Transverse colon (tissue), 4 donors: Measurements from ENCODE around the gene MUC6. TPM values are rescaled to one million over a fixed set of nuclear protein-coding genes. Genes with fewer than 3 reads are reported as not detected.

Source experiments
- DNase-seq: peaks from one replicate; pipeline ENCODE4 v3.0.0-alpha.2; 2019
- H3K27ac ChIP-seq, 4 donors: fragments of 200-600 bp; sonication (generic); 2 replicates each; pipeline ENCODE4 v1.5.1; 2016 to 2018; ENCODE audit warnings: inconsistent platforms in 4 of 4
- H3K27me3 ChIP-seq: fragments of 200-600 bp; sonication (generic); 2 replicates; pipeline ENCODE4 v1.5.1; 2017; ENCODE audit warnings: inconsistent platforms
- H3K36me3 ChIP-seq, 4 donors: fragments of 200-600 bp; sonication (generic); 2 replicates each; pipeline ENCODE4 v1.5.1; 2017 to 2019; ENCODE audit warnings: inconsistent platforms in 4 of 4
- H3K4me1 ChIP-seq, 4 donors: fragments of 200-600 bp; sonication (generic); 2 replicates each; pipeline ENCODE4 v1.5.1; 2017 to 2020; ENCODE audit warnings: inconsistent platforms in 4 of 4
- H3K4me3 ChIP-seq, 4 donors: fragments of 200-600 bp; sonication (generic); 1 replicate in 1 of 4; 2 replicates in 3 of 4; pipeline versions ENCODE4 v1.5.1 to v1.6.1; 2017 to 2019; ENCODE audit warnings: inconsistent platforms in 4 of 4
- H3K9me3 ChIP-seq, 2 donors: fragments of 200-600 bp; sonication (generic); 2 replicates each; pipeline ENCODE4 v1.5.1; 2017 to 2019; ENCODE audit warnings: inconsistent platforms in 2 of 2
- EP300 ChIP-seq: sonication (generic); formaldehyde crosslinking; IDR thresholded peaks from one replicate; pipeline ENCODE4 v1.6.1; 2017; ENCODE audit warnings: antibody characterized with exemption, low read depth
- POLR2A ChIP-seq: fragments of 450-650 bp; IDR thresholded peaks from one replicate; pipeline ENCODE4 v1.6.1; 2016; ENCODE audit warnings: antibody characterized with exemption, mild to moderate bottlenecking, moderate library complexity
- POLR2AphosphoS5 ChIP-seq, 3 donors: sonication (generic); formaldehyde crosslinking; IDR thresholded peaks; one replicate each; pipeline ENCODE4 v1.6.1; 2016; ENCODE audit warnings: antibody characterized with exemption in 3 of 3
- WGBS, 2 donors: methylation state at CpG; one replicate each; pipeline ENCODE4 v1.1.5; 2018; ENCODE audit warnings: low coverage in 1 of 2; 5-methylcytosine and 5-hydroxymethylcytosine counted together
- in situ Hi-C, 4 donors: fragments of 200-750 bp; cut with MboI; loops; one replicate each; pipeline versions ENCODE4 v1.15.0 to v1.15.1; 2017; ENCODE audit warnings: low sequenced_read_pairs in 3 of 4, low pct_ligation_motif_present in 1 of 4, low pct_unique_long_range_greater_than_20kb in 1 of 4
- intact Hi-C: fragments of 100-400 bp; cut with DNase I; formaldehyde crosslinking; loops from one replicate; pipeline ENCODE4 v1.15.1; 2023; ENCODE audit warnings: low total_unique reads
- total RNA-seq, 4 donors: library from RNA; depleted of rRNA; stranded (reverse); fragments of >200 nt; gene quantifications; one replicate each; pipeline ENCODE4 v1.1.0, GENCODE V29; 2016
- TF ChIP-seq, protein P1 (sequence below), 5 experiments: fragments of 200-600 bp in 3 of 5; fragments of 450-650 bp in 2 of 5; sonication (generic) in 3 of 5; IDR thresholded peaks; 1 replicate in 2 of 5; 2 replicates in 3 of 5; pipeline ENCODE4 v1.5.1; 2016 to 2017; ENCODE audit warnings: antibody characterized with exemption in 5 of 5, inconsistent platforms in 3 of 5, mild to moderate bottlenecking in 2 of 5, moderate library complexity in 1 of 5

MUC6 gene
- total RNA-seq, 4 donors from 2014 or later, result not detected

DNA sequence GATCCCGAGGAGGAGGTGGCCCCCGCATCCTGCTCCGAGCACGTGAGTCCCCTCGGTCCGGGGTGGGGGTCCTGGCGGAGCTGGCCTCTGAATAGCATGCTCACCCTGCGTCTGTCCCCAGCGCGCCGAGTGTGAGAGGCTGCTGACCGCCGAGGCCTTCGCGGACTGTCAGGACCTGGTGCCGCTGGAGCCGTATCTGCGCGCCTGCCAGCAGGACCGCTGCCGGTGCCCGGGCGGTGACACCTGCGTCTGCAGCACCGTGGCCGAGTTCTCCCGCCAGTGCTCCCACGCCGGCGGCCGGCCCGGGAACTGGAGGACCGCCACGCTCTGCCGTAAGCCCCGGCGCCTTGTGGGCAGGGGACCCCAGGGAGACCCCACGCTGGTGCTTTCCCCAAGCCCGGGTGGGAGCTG, 41.7 kb upstream of the MUC6 start:
- DNase-seq, result no peak
- H3K36me3 ChIP-seq, result no peaks in the 10 kb centered on the region
- intact Hi-C loops, result no loop called here
- in situ Hi-C loops, result no loop called here
- H3K4me3 ChIP-seq, result peak overlapping the region in 3 of 4 donors; percentile 8 to 32 (median 29)
- TF ChIP-seq, protein P1, sequence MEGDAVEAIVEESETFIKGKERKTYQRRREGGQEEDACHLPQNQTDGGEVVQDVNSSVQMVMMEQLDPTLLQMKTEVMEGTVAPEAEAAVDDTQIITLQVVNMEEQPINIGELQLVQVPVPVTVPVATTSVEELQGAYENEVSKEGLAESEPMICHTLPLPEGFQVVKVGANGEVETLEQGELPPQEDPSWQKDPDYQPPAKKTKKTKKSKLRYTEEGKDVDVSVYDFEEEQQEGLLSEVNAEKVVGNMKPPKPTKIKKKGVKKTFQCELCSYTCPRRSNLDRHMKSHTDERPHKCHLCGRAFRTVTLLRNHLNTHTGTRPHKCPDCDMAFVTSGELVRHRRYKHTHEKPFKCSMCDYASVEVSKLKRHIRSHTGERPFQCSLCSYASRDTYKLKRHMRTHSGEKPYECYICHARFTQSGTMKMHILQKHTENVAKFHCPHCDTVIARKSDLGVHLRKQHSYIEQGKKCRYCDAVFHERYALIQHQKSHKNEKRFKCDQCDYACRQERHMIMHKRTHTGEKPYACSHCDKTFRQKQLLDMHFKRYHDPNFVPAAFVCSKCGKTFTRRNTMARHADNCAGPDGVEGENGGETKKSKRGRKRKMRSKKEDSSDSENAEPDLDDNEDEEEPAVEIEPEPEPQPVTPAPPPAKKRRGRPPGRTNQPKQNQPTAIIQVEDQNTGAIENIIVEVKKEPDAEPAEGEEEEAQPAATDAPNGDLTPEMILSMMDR (IDR thresholded peaks at IDR 0.05), result no peak
- no peak for TF ChIP-seq POLR2A
- TF ChIP-seq EP300, result no peak
- peak in 1 of 3 donors; percentile 29 for TF ChIP-seq POLR2AphosphoS5 (IDR thresholded peaks at IDR 0.05)
- peak overlapping the region in 2 of 4 donors; percentile 3 to 44 for H3K27ac ChIP-seq
- WGBS, 2 donors, result 88% methylated on average over 20 of the region's 39 CpGs; no CpG with 5 or more reads in 1 of the 2 donors
- H3K4me1 ChIP-seq, result peaks cover 5 to 13% (median 13%) of the 10 kb centered on the region in 4 donors
- no peaks in the 10 kb centered on the region for H3K9me3 ChIP-seq
- H3K27me3 ChIP-seq, result peaks cover 8% of the 10 kb centered on the region

DNA sequence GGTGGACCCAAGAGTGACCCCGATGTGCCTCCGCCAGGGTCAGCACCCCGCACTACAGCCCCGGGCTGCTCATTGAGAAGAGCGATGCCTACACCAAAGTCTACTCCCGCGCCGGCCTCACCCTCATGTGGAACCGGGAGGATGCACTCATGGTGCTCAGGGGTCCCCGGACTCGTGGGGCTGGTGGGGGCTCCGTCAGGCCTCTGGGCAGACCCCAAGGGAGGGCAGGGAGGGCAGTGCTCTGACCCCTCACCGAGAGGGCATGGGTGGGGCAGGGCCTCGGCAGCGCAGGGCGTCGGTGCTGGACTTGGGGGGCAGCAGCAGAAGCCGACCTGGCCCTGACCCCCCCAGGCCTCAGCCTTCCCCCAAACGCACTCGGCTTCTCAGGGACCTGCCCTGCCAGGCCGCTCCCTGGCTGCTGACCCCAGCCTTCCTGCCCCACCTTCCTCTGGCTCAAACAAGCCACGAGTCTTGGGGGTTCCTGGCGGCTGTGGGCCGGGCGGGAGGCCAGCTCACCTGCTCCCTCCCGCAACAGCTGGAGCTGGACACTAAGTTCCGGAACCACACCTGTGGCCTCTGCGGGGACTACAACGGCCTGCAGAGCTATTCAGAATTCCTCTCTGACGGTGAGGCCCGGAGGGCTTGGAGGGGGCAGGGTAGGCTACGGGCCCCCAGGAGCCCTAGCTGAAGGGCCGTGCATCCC, 41.0 kb upstream of the MUC6 start:
- TF ChIP-seq, protein P1 (IDR thresholded peaks at IDR 0.05), result no peak
- no peak for TF ChIP-seq POLR2AphosphoS5 (IDR thresholded peaks at IDR 0.05)
- no peak for TF ChIP-seq EP300
- TF ChIP-seq POLR2A, result no peak
- intact Hi-C loops (no loop called here), in situ Hi-C loops (no loop called here)
- peaks cover 8% of the 10 kb centered on the region for H3K27me3 ChIP-seq
- peaks cover 11 to 19% (median 17%) of the 10 kb centered on the region in 4 donors for H3K4me1 ChIP-seq
- peak overlapping the region in 3 of 4 donors; percentile 8 to 32 (median 29) for H3K4me3 ChIP-seq
- no peaks in the 10 kb centered on the region for H3K36me3 ChIP-seq
- no peak for DNase-seq
- 57% methylated on average over 31 of the region's 33 CpGs; no CpG with 5 or more reads in 1 of the 2 donors for WGBS, 2 donors
- peak overlapping the region in 3 of 4 donors; percentile 3 to 44 (median 28) for H3K27ac ChIP-seq
- H3K9me3 ChIP-seq, result no peaks in the 10 kb centered on the region

DNA sequence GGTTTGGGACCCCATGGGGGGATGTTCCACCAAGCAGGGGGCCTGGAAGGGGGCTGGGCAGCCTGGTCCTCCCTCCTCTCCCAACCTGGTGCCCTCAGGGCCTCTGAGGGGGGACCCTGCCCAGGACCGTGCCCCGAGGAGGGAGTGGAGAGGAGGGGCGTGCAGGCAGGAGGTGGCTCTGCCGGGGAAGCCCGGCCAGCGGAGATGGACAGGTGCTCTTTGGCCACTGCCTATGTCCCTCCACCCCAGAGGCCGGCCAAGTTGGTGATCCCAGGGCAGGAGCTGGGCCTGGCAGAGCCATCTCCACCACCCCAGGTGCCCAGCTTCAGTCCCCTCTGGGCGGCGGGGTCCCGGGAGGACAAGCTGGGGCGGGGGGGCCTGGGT, 40.5 kb upstream of the MUC6 start:
- intact Hi-C loops (no loop called here), in situ Hi-C loops (no loop called here)
- Histone ChIP-seq H3K27ac (peak overlapping the region in 3 of 4 donors; percentile 3 to 44 (median 28)), H3K9me3 (no peaks in the 10 kb centered on the region), H3K4me3 (peak overlapping the region in 3 of 4 donors; percentile 8 to 32 (median 29)), H3K4me1 (peaks cover 11 to 21% (median 17%) of the 10 kb centered on the region in 4 donors), H3K36me3 (no peaks in the 10 kb centered on the region), H3K27me3 (peaks cover 8% of the 10 kb centered on the region)
- 87% methylated on average over 11 of the region's 11 CpGs; no CpG with 5 or more reads in 1 of the 2 donors for WGBS, 2 donors
- DNase-seq, result no peak
- TF ChIP-seq POLR2AphosphoS5 (IDR thresholded peaks at IDR 0.05), result no peak
- TF ChIP-seq, protein P1 (IDR thresholded peaks at IDR 0.05), result no peak
- TF ChIP-seq POLR2A, result no peak
- TF ChIP-seq EP300, result no peak

DNA sequence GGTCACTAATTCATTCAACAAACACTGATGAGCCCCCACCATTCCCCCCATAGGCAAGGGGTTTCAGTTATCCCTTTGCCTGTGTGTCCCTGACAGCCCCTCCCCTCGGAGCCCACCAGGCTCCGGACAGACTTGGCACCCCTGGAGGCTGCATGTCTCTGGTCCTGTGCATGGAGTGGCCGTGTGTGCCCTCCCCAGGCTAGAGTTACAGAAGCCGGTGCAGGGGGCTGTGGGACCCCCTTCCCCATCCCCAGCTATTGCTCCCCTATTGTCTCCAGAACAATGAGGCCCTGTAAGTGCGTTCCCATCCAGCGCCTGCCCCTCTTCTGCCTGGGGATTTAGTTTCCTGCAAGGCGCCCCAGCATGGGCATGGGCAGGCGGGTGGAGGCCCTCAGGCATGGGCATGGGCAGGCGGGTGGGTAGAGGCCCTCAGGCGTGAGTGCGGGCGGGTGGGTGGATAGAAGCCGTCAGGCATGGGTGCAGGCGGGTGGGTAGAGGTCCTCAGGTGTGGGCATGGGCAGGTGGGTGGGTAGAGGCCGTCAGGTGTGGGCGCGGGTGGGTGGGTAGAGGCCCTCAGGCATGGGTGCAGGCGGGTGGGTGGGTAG, 39.6 kb upstream of the MUC6 start:
- Histone ChIP-seq H3K4me1 (peaks cover 11 to 21% (median 17%) of the 10 kb centered on the region in 4 donors), H3K36me3 (no peaks in the 10 kb centered on the region), H3K27ac (peak overlapping the region; percentile 0 to 67 (median 60)), H3K27me3 (peaks cover 8% of the 10 kb centered on the region), H3K4me3 (peak overlapping the region in 3 of 4 donors; percentile 20 to 32 (median 29)), H3K9me3 (no peaks in the 10 kb centered on the region)
- WGBS, 2 donors, result 59% methylated on average over 7 of the region's 18 CpGs; no CpG with 5 or more reads in 1 of the 2 donors
- no peak for DNase-seq
- in situ Hi-C loops, result no loop called here
- intact Hi-C loops, result no loop called here
- TF ChIP-seq POLR2AphosphoS5 (IDR thresholded peaks at IDR 0.05), result no peak
- TF ChIP-seq, protein P1 (IDR thresholded peaks at IDR 0.05), result no peak
- TF ChIP-seq EP300, result no peak
- TF ChIP-seq POLR2A, result peak; percentile 10
